CD4-positive, alpha-beta T cell (primary cell): Measurements from ENCODE around the gene RGL1. TPM values are rescaled to one million over a fixed set of nuclear protein-coding genes. Genes with fewer than 3 reads are reported as not detected.

Experiments used
- ATAC-seq: fragments of 200-7000 bp; cut with Tn5 transposase; one replicate; pipeline ENCODE4 v1.10.0; 2022; ENCODE audit warnings: mild to moderate bottlenecking; ENCODE audit not compliant: poor library complexity
- CTCF ChIA-PET: fragments of 350-600 bp; sonication (Branson Sonifier 250); formaldehyde crosslinking; loops from one replicate; lab custom pipeline; 2021; ENCODE audit warnings: antibody characterized with exemption, inconsistent platforms; lab: Charles Lee
- POLR2A ChIA-PET: fragments of 350-600 bp; sonication (Branson Sonifier 250); formaldehyde crosslinking; loops from one replicate; lab custom pipeline; 2021; ENCODE audit warnings: antibody characterized with exemption, inconsistent platforms; lab: Charles Lee
- DNase-seq, 14 experiments: peaks; one replicate each; pipeline ENCODE4 v3.0.0-alpha.2; 2013 to 2020; ENCODE audit warnings: mixed read lengths in 2 of 14
- H3K27ac ChIP-seq, 2 donors: one replicate each; pipeline versions ENCODE4 v1.5.1 to v1.7.0; 2013; ENCODE audit warnings: low read length in 2 of 2, low read depth in 1 of 2, mild to moderate bottlenecking in 1 of 2
- H3K27me3 ChIP-seq, 2 experiments: 1 replicate in 1 of 2; 2 replicates in 1 of 2; pipeline versions ENCODE4 v1.6.1 to v1.7.0; 2013; ENCODE audit warnings: low read length in 2 of 2, control low read depth in 1 of 2, mild to moderate bottlenecking in 1 of 2, moderate library complexity in 1 of 2; ENCODE audit not compliant: insufficient read depth in 2 of 2, control insufficient read depth in 1 of 2
- H3K36me3 ChIP-seq: one replicate; pipeline ENCODE4 v1.6.1; 2013; ENCODE audit warnings: low read length, control low read depth; ENCODE audit not compliant: insufficient read depth
- H3K4me1 ChIP-seq: one replicate; pipeline ENCODE4 v1.6.1; 2013; ENCODE audit warnings: low read length, control low read depth; ENCODE audit not compliant: insufficient read depth
- H3K4me3 ChIP-seq: one replicate; pipeline ENCODE4 v1.5.1; 2013; ENCODE audit warnings: mild to moderate bottlenecking, low read length, moderate library complexity
- H3K9me3 ChIP-seq, 2 experiments: 1 replicate in 1 of 2; 2 replicates in 1 of 2; pipeline versions ENCODE4 v1.6.1 to v1.7.0; 2013; ENCODE audit warnings: low read length in 2 of 2, mild to moderate bottlenecking in 2 of 2, control low read depth in 1 of 2, moderate library complexity in 1 of 2; ENCODE audit not compliant: control insufficient read depth in 1 of 2, insufficient read depth in 1 of 2
- H3K27ac Mint-ChIP-seq: one replicate; pipeline ENCODE4 v1.8.0; 2020; ENCODE audit warnings: mixed read lengths
- H3K27me3 Mint-ChIP-seq: one replicate; pipeline ENCODE4 v1.8.0; 2021; ENCODE audit warnings: mixed read lengths
- H3K36me3 Mint-ChIP-seq: one replicate; pipeline ENCODE4 v1.8.0; 2021; ENCODE audit warnings: low read depth, mixed read lengths
- H3K4me1 Mint-ChIP-seq: one replicate; pipeline ENCODE4 v1.8.0; 2021; ENCODE audit warnings: low read depth, mixed read lengths
- H3K4me3 Mint-ChIP-seq: one replicate; pipeline ENCODE4 v1.8.0; 2020; ENCODE audit warnings: mild to moderate bottlenecking, mixed read lengths
- H3K9me3 Mint-ChIP-seq: one replicate; pipeline ENCODE4 v1.8.0; 2020; ENCODE audit warnings: mixed read lengths
- CTCF ChIP-seq: fragments of 200-600 bp; IDR thresholded peaks from one replicate; pipeline ENCODE4 v1.8.0; 2022; ENCODE audit warnings: antibody characterized with exemption, mild to moderate bottlenecking
- intact Hi-C, 2 experiments: fragments of 100-400 bp; cut with DNase I in 1 of 2; cut with micrococcal nuclease in 1 of 2; formaldehyde crosslinking; loops; one replicate each; pipeline versions ENCODE4 v1.15.1 to v1.9.0; 2023 to 2025; cut with DNase I, micrococcal nuclease
- total RNA-seq, 174 experiments: library from RNA in 2 of 174; stranded (reverse) in 2 of 174; gene quantifications; one replicate each; pipeline ENCODE4 v1.2.3 and lab custom pipeline; 2021 to 2026

Gene RGL1
- total RNA-seq, 2 experiments from 2014 or later, result 1.2 to 1.8 TPM

- peaks cover 56% of the 10 kb centered on the region for H3K36me3 Mint-ChIP-seq
- ChIA-PET CTCF (no interaction called here), POLR2A (no interaction called here)
- H3K4me1 Mint-ChIP-seq, result no peaks in the 10 kb centered on the region
- Histone ChIP-seq H3K9me3 (peaks cover 0 to 19% of the 10 kb centered on the region in 2 experiments), H3K27ac (no peak overlapping the region), H3K27me3 (no peaks in the 10 kb centered on the region), H3K4me3 (no peak overlapping the region), H3K4me1 (no peaks in the 10 kb centered on the region), H3K36me3 (no peaks in the 10 kb centered on the region)
- ATAC-seq (no peak), DNase-seq (no peak)
- H3K9me3 Mint-ChIP-seq, result peaks cover 11% of the 10 kb centered on the region
- intact Hi-C loops, result no loop called here
- H3K27me3 Mint-ChIP-seq, result no peaks in the 10 kb centered on the region
- H3K4me3 Mint-ChIP-seq, result no peak overlapping the region
- no peak overlapping the region for H3K27ac Mint-ChIP-seq
- no peak for TF ChIP-seq CTCF
Measured at GRCh38 chr1:183764981-183765380, 39.9 kb upstream of the RGL1 start.

GRCh38 chr1:183769956-183770815, 34.7 kb upstream of the RGL1 start:
- CTCF ChIA-PET, result no interaction called here
- H3K27ac ChIP-seq, result no peak overlapping the region

GRCh38 chr1:183770816-183771128, 34.1 kb upstream of the RGL1 start:
- no peak for ATAC-seq
- POLR2A ChIA-PET, result no interaction called here
- H3K4me1 Mint-ChIP-seq, result no peaks in the 10 kb centered on the region

More at GRCh38 chr1:183769956-183770815, 34.7 kb upstream of the RGL1 start:
- Mint-ChIP-seq H3K9me3 (peaks cover 7% of the 10 kb centered on the region), H3K4me3 (no peak overlapping the region), H3K27me3 (no peaks in the 10 kb centered on the region), H3K27ac (no peak overlapping the region), H3K4me1 (no peaks in the 10 kb centered on the region), H3K36me3 (peaks cover 33% of the 10 kb centered on the region)
- no peak for TF ChIP-seq CTCF
- intact Hi-C loops, result no loop called here
- Histone ChIP-seq H3K27me3 (no peaks in the 10 kb centered on the region), H3K4me1 (no peaks in the 10 kb centered on the region), H3K4me3 (no peak overlapping the region), H3K36me3 (no peaks in the 10 kb centered on the region), H3K9me3 (peaks cover 10 to 18% of the 10 kb centered on the region in 2 experiments)
- ATAC-seq, result no peak
- peak in 1 of 14 experiments; percentile 1 for DNase-seq
- POLR2A ChIA-PET, result no interaction called here

More at GRCh38 chr1:183770816-183771128, 34.1 kb upstream of the RGL1 start:
- no peak overlapping the region for H3K27ac ChIP-seq
- Mint-ChIP-seq H3K27me3 (no peaks in the 10 kb centered on the region), H3K9me3 (peaks cover 7% of the 10 kb centered on the region), H3K4me3 (no peak overlapping the region), H3K27ac (no peak overlapping the region), H3K36me3 (peaks cover 28% of the 10 kb centered on the region)
- TF ChIP-seq CTCF, result no peak
- no peak overlapping the region for H3K4me3 ChIP-seq
- CTCF ChIA-PET, result no interaction called here
- no peaks in the 10 kb centered on the region for H3K36me3 ChIP-seq
- intact Hi-C loops, result no loop called here
- no peaks in the 10 kb centered on the region for H3K27me3 ChIP-seq
- peaks cover 10 to 20% of the 10 kb centered on the region in 2 experiments for H3K9me3 ChIP-seq
- no peak for DNase-seq
- H3K4me1 ChIP-seq, result no peaks in the 10 kb centered on the region
